ENCODE measurements around the gene LSM2.

Gene LSM2

DNA sequence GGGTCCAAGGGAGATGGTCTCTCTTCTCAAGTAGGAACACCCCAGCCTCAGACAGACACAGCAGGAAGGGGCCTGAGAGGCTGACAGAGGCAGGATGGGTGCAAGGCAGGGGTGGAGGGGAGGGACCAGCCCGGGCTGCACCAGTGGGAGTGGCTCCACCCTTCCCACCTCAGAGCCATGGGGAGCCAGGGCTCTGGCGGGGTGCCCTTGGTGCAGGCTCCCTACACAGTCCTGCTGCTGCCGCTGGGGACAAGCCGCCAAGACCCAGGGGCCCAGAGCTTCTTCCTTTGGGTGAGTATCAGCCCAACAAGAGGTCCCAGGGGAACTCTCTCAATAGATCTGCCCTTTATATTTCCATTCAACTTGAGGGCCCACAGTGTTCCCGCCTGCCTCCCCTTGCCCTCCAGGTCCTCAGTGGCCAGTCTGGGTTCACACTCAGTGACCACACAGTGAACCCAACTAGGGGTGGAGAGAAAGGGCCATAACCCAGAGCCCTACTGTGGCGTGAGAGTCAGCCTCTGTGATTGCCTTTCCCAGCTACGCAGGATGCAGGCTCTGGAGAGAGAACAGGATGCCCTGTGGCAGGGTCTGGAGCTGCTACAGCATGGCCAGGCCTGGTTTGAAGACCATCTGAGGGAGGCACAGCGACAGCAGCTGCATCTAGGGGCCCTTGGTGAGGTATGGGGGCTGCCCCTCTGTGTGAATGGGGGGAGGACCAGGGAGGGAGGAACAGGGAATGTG is 43.7 kb downstream of the LSM2 start:
- no CpG with 5 or more reads among the region's 8 CpGs for WGBS, 2 donors (ENCODE audit: extremely low coverage in 2 of 2, insufficient read length in 2 of 2, insufficient replicate concordance in 1 of 2)
- Histone ChIP-seq H2BK12ac (ENCODE audit: low read length) (peak overlapping the region; percentile 95), H2AK5ac (ENCODE audit: low read depth, low read length) (peak overlapping the region; percentile 95), H3K4me1 (ENCODE audit: control insufficient read depth in 2 of 2, insufficient read depth in 1 of 2, low read depth in 1 of 2, low read length in 2 of 2) (peaks cover 15 to 23% of the 10 kb centered on the region in 2 donors), H4K8ac (ENCODE audit: low read depth, low read length) (peak overlapping the region; percentile 97), H3K79me1 (ENCODE audit: low read depth, low read length) (no peaks in the 10 kb centered on the region), H3K4ac (ENCODE audit: low read length) (peak overlapping the region; percentile 93), H3K4me2 (ENCODE audit: insufficient read depth, low read length, poor library complexity, severe bottlenecking) (peak overlapping the region; percentile 21), H3K9me3 (replicated peaks in 1 of 2; ENCODE audit: control insufficient read depth in 2 of 2, insufficient read depth in 1 of 2, low read depth in 1 of 2, low read length in 2 of 2) (no peaks in the 10 kb centered on the region), H3K9ac (ENCODE audit: low read depth, low read length, poor library complexity) (peak overlapping the region; percentile 75), H2BK5ac (ENCODE audit: low read length) (peak overlapping the region; percentile 96), H3K36me3 (replicated peaks in 1 of 2; ENCODE audit: control insufficient read depth in 2 of 2, insufficient read depth in 2 of 2, low read length in 2 of 2) (peaks cover 15 to 70% of the 10 kb centered on the region in 2 donors), H3K27ac (replicated peaks; ENCODE audit: low read length) (peak overlapping the region; percentile 86), H2BK120ac (ENCODE audit: low read depth, low read length) (peak overlapping the region; percentile 63), H4K91ac (ENCODE audit: low read depth, low read length, poor library complexity) (peak overlapping the region; percentile 95), H3K4me3 (ENCODE audit: low read length in 2 of 2) (no peak overlapping the region), H2AFZ (ENCODE audit: low read length) (peak overlapping the region; percentile 37), H3K27me3 (ENCODE audit: control insufficient read depth in 3 of 3, insufficient read depth in 3 of 3, low read depth in 1 of 3, low read length in 3 of 3) (no peaks in the 10 kb centered on the region), H3K14ac (ENCODE audit: low read length) (peak overlapping the region; percentile 95), H3K23ac (ENCODE audit: low read depth, low read length, poor library complexity) (peak overlapping the region; percentile 89), H3K18ac (ENCODE audit: low read length) (peak overlapping the region; percentile 97), H2BK15ac (ENCODE audit: low read length) (peak overlapping the region; percentile 84)
- DNase-seq (ENCODE audit: low spot score): no peak

DNA sequence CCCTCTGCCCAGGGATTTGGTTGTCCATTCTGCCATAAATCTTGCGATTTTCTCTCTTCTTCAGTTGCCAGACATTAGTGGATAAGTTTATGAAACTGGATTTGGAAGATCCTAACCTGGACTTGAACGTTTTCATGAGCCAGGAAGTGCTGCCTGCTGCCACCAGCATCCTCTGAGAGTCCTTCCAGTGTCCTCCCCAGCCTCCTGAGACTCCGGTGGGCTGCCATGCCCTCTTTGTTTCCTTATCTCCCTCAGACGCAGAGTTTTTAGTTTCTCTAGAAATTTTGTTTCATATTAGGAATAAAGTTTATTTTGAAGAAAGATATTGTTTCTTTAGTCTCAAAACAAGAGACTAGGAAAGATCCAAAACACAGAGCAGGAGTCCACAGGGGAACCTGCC is 44.4 kb downstream of the LSM2 start, which contains the start of gene SAPCD1:
SAPCD1 (plus strand) TSS at position 301 of the 400 bp plus-strand sequence. CDS start 399 bp downstream, outside the sequence.
- Histone ChIP-seq H2BK5ac (ENCODE audit: low read length) (peak within 1 kb of the TSS; percentile 96), H2AK5ac (ENCODE audit: low read depth, low read length) (peak within 1 kb of the TSS; percentile 95), H3K14ac (ENCODE audit: low read length) (peak within 1 kb of the TSS; percentile 95), H2BK12ac (ENCODE audit: low read length) (peak within 1 kb of the TSS; percentile 95), H4K8ac (ENCODE audit: low read depth, low read length) (peak within 1 kb of the TSS; percentile 97), H3K4me1 (ENCODE audit: control insufficient read depth in 2 of 2, insufficient read depth in 1 of 2, low read depth in 1 of 2, low read length in 2 of 2) (peaks cover 15 to 23% of the 10 kb centered on the region in 2 donors), H4K91ac (ENCODE audit: low read depth, low read length, poor library complexity) (peak within 1 kb of the TSS; percentile 95), H2BK120ac (ENCODE audit: low read depth, low read length) (peak within 1 kb of the TSS; percentile 63), H3K4ac (ENCODE audit: low read length) (peak within 1 kb of the TSS; percentile 93), H3K27me3 (ENCODE audit: control insufficient read depth in 3 of 3, insufficient read depth in 3 of 3, low read depth in 1 of 3, low read length in 3 of 3) (no peaks in the 10 kb centered on the region), H3K4me2 (ENCODE audit: insufficient read depth, low read length, poor library complexity, severe bottlenecking) (peak within 1 kb of the TSS; percentile 21), H2BK15ac (ENCODE audit: low read length) (peak within 1 kb of the TSS; percentile 84), H3K23ac (ENCODE audit: low read depth, low read length, poor library complexity) (peak within 1 kb of the TSS; percentile 89), H3K18ac (ENCODE audit: low read length) (peak within 1 kb of the TSS; percentile 97), H3K9me3 (replicated peaks in 1 of 2; ENCODE audit: control insufficient read depth in 2 of 2, insufficient read depth in 1 of 2, low read depth in 1 of 2, low read length in 2 of 2) (no peaks in the 10 kb centered on the region), H3K27ac (replicated peaks; ENCODE audit: low read length) (peak within 1 kb of the TSS; percentile 86), H2AFZ (ENCODE audit: low read length) (peak within 1 kb of the TSS; percentile 37), H3K9ac (ENCODE audit: low read depth, low read length, poor library complexity) (peak within 1 kb of the TSS; percentile 75), H3K36me3 (replicated peaks in 1 of 2; ENCODE audit: control insufficient read depth in 2 of 2, insufficient read depth in 2 of 2, low read length in 2 of 2) (peaks cover 15 to 77% of the 10 kb centered on the region in 2 donors), H3K4me3 (ENCODE audit: low read length in 2 of 2) (no peak within 1 kb of the TSS), H3K79me1 (ENCODE audit: low read depth, low read length) (no peaks in the 10 kb centered on the region)
- no CpG with 5 or more reads among the region's 4 CpGs for WGBS, 2 donors (ENCODE audit: extremely low coverage in 2 of 2, insufficient read length in 2 of 2, insufficient replicate concordance in 1 of 2)
- DNase-seq (ENCODE audit: low spot score): no peak

DNA sequence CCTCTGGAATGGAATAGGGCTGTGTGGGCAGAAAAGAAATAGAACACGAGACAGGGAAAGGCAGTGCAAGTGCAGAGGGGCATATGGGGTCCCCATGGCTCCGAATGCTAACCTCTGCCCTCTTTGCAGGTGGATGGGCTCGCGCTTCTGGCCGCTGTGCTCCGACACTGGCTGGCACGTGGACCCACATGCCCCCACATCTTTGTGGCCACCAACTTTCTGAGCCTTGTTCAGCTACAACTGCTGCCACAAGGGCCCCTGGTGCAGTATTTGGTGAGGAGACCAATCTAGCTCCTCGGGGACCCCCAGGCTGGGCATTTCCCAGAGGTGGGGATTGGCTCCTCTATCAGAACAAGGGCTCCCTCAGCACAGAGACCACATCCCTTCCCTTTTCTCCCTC is 45.4 kb downstream of the LSM2 start:
- Histone ChIP-seq H3K27ac (replicated peaks; ENCODE audit: low read length) (no peak overlapping the region), H3K9me3 (replicated peaks in 1 of 2; ENCODE audit: control insufficient read depth in 2 of 2, insufficient read depth in 1 of 2, low read depth in 1 of 2, low read length in 2 of 2) (no peaks in the 10 kb centered on the region), H3K18ac (ENCODE audit: low read length) (no peak overlapping the region), H3K4me3 (ENCODE audit: low read length in 2 of 2) (no peak overlapping the region), H3K23ac (ENCODE audit: low read depth, low read length, poor library complexity) (no peak overlapping the region), H2AK5ac (ENCODE audit: low read depth, low read length) (no peak overlapping the region), H2BK12ac (ENCODE audit: low read length) (no peak overlapping the region), H4K91ac (ENCODE audit: low read depth, low read length, poor library complexity) (no peak overlapping the region), H3K4me1 (ENCODE audit: control insufficient read depth in 2 of 2, insufficient read depth in 1 of 2, low read depth in 1 of 2, low read length in 2 of 2) (peaks cover 15 to 20% of the 10 kb centered on the region in 2 donors), H3K79me1 (ENCODE audit: low read depth, low read length) (no peaks in the 10 kb centered on the region), H2BK15ac (ENCODE audit: low read length) (no peak overlapping the region), H2BK120ac (ENCODE audit: low read depth, low read length) (no peak overlapping the region), H3K4ac (ENCODE audit: low read length) (no peak overlapping the region), H3K27me3 (ENCODE audit: control insufficient read depth in 3 of 3, insufficient read depth in 3 of 3, low read depth in 1 of 3, low read length in 3 of 3) (no peaks in the 10 kb centered on the region), H2BK5ac (ENCODE audit: low read length) (no peak overlapping the region), H2AFZ (ENCODE audit: low read length) (no peak overlapping the region), H4K8ac (ENCODE audit: low read depth, low read length) (no peak overlapping the region), H3K4me2 (ENCODE audit: insufficient read depth, low read length, poor library complexity, severe bottlenecking) (no peak overlapping the region), H3K36me3 (replicated peaks in 1 of 2; ENCODE audit: control insufficient read depth in 2 of 2, insufficient read depth in 2 of 2, low read length in 2 of 2) (peaks cover 15 to 79% of the 10 kb centered on the region in 2 donors), H3K9ac (ENCODE audit: low read depth, low read length, poor library complexity) (no peak overlapping the region), H3K14ac (ENCODE audit: low read length) (no peak overlapping the region)
- no peak for DNase-seq (ENCODE audit: low spot score)
- no CpG with 5 or more reads among the region's 8 CpGs for WGBS, 2 donors (ENCODE audit: extremely low coverage in 2 of 2, insufficient read length in 2 of 2, insufficient replicate concordance in 1 of 2)

DNA sequence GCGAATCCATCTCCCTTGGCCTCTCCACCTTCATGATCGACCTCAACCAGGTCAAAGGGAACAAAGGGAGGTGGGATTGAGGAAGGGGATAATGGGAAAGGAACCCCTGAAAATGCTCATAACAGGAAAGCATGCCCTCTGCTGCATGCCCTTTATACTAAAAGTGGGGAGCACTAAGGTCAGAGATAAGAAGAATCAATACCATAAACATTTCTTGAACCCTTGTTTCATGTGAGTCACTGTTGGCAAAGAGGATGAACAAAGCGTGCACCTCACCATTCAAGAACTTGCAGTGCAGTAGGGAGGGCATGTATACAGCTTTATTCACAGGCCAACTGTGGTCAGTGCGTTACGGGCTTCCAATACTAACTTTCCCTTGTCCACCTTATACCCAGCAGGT is 46.0 kb downstream of the LSM2 start:
- H3K36me3 ChIP-seq (replicated peaks in 1 of 2; ENCODE audit: control insufficient read depth in 2 of 2, insufficient read depth in 2 of 2, low read length in 2 of 2): peaks cover 15 to 79% of the 10 kb centered on the region in 2 donors

More for the DNA sequence above, 46.0 kb downstream of the LSM2 start:
- H2BK12ac ChIP-seq (ENCODE audit: low read length): no peak overlapping the region
- no peak overlapping the region for H3K27ac ChIP-seq (replicated peaks; ENCODE audit: low read length)
- no peak overlapping the region for H2AK5ac ChIP-seq (ENCODE audit: low read depth, low read length)
- no peak overlapping the region for H3K23ac ChIP-seq (ENCODE audit: low read depth, low read length, poor library complexity)
- H3K14ac ChIP-seq (ENCODE audit: low read length): no peak overlapping the region
- H4K91ac ChIP-seq (ENCODE audit: low read depth, low read length, poor library complexity): no peak overlapping the region
- H3K4me1 ChIP-seq (ENCODE audit: control insufficient read depth in 2 of 2, insufficient read depth in 1 of 2, low read depth in 1 of 2, low read length in 2 of 2): peaks cover 15 to 16% of the 10 kb centered on the region in 2 donors
- H3K27me3 ChIP-seq (ENCODE audit: control insufficient read depth in 3 of 3, insufficient read depth in 3 of 3, low read depth in 1 of 3, low read length in 3 of 3): no peaks in the 10 kb centered on the region
- H2BK15ac ChIP-seq (ENCODE audit: low read length): no peak overlapping the region
- no peak overlapping the region for H3K4me3 ChIP-seq (ENCODE audit: low read length in 2 of 2)
- H3K18ac ChIP-seq (ENCODE audit: low read length): no peak overlapping the region
- H3K4ac ChIP-seq (ENCODE audit: low read length): no peak overlapping the region
- H4K8ac ChIP-seq (ENCODE audit: low read depth, low read length): no peak overlapping the region
- H2BK120ac ChIP-seq (ENCODE audit: low read depth, low read length): no peak overlapping the region
- no peaks in the 10 kb centered on the region for H3K9me3 ChIP-seq (replicated peaks in 1 of 2; ENCODE audit: control insufficient read depth in 2 of 2, insufficient read depth in 1 of 2, low read depth in 1 of 2, low read length in 2 of 2)
- H2AFZ ChIP-seq (ENCODE audit: low read length): no peak overlapping the region
- no peak overlapping the region for H3K9ac ChIP-seq (ENCODE audit: low read depth, low read length, poor library complexity)
- H3K79me1 ChIP-seq (ENCODE audit: low read depth, low read length): no peaks in the 10 kb centered on the region
- no CpG with 5 or more reads among the region's 5 CpGs for WGBS, 2 donors (ENCODE audit: extremely low coverage in 2 of 2, insufficient read length in 2 of 2, insufficient replicate concordance in 1 of 2)
- no peak for DNase-seq (ENCODE audit: low spot score)
- no peak overlapping the region for H2BK5ac ChIP-seq (ENCODE audit: low read length)
- H3K4me2 ChIP-seq (ENCODE audit: insufficient read depth, low read length, poor library complexity, severe bottlenecking): no peak overlapping the region
